Activated naive CD4-positive, alpha-beta T cell treated with anti-CD3 and anti-CD28 coated beads for 36 hours (primary cell): ENCODE results near the gene CLUH. TPM values are rescaled to one million over a fixed set of nuclear protein-coding genes. Genes with fewer than 3 reads are reported as not detected.

Experiments
- CTCF ChIA-PET: fragments of 350-600 bp; sonication (Branson Sonifier 250); formaldehyde crosslinking; loops from one replicate; lab custom pipeline; 2021; ENCODE audit warnings: antibody characterized with exemption; lab: Charles Lee
- DNase-seq: peaks from one replicate; pipeline ENCODE4 v3.0.0-alpha.2; 2020
- H3K27ac Mint-ChIP-seq: one replicate; pipeline ENCODE4 v1.8.0; 2021; ENCODE audit warnings: mild to moderate bottlenecking, mixed read lengths
- H3K27me3 Mint-ChIP-seq: one replicate; pipeline ENCODE4 v1.8.0; 2021; ENCODE audit warnings: low read depth, mixed read lengths
- H3K36me3 Mint-ChIP-seq: one replicate; pipeline ENCODE4 v1.8.0; 2021; ENCODE audit warnings: low read depth, mixed read lengths
- H3K4me1 Mint-ChIP-seq: one replicate; pipeline ENCODE4 v1.8.0; 2021; ENCODE audit warnings: low read depth, mixed read lengths
- H3K4me3 Mint-ChIP-seq: one replicate; pipeline ENCODE4 v1.8.0; 2021; ENCODE audit warnings: mild to moderate bottlenecking, moderate library complexity, mixed read lengths
- H3K9me3 Mint-ChIP-seq: one replicate; pipeline ENCODE4 v1.8.0; 2021; ENCODE audit warnings: mixed read lengths
- intact Hi-C: fragments of 100-400 bp; cut with micrococcal nuclease; formaldehyde crosslinking; loops from one replicate; pipeline ENCODE4 v1.15.1; 2023
- total RNA-seq, 2 experiments: library from RNA; stranded (reverse); gene quantifications; one replicate each; pipeline ENCODE4 v1.2.3, GENCODE V29; 2021

CLUH gene
- total RNA-seq, 2 experiments from 2014 or later, result 72.7 to 81.4 TPM

DNA sequence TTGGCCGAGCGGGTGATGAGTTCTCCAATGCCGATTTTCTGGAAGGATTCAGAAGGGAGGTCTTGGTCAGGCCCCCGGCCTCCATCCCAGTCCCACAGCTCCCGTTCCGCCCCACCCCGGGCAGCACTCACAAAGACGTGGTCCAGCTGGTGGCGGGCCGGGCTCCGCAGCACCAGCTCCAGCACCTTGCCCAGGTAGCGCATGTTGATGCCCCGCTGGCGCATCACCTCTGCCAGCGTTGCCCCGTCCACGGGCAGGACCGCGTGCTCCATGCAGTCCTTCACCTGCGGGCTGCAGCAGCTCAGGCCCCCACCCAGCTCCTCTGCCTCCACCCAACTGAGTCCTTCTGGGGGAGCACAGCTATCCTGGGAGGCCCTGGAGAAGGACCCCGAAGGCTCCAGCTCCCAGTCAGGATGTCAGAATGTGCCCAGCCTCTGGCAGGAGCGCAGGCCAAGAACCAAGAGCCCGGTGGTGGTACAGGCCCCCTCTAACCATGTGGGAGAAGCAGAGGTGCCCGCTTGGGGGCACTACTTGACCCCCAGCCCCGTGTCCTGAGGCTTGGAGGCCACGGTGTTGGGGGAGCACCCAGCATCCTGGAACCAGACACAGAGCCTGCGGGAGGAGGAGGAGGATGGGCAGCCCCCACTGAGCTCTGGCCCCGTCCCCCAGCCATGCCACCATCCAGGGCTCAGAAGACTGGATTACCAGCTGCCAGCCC, 16.2 kb downstream of the CLUH start:
- DNase-seq, result peak; percentile 2
- H3K9me3 Mint-ChIP-seq, result no peaks in the 10 kb centered on the region
- H3K36me3 Mint-ChIP-seq, result peaks cover 13% of the 10 kb centered on the region
- CTCF ChIA-PET, result no interaction called here
- H3K27ac Mint-ChIP-seq, result no peak overlapping the region
- intact Hi-C loops, result no loop called here
- H3K4me3 Mint-ChIP-seq, result no peak overlapping the region
- H3K4me1 Mint-ChIP-seq, result no peaks in the 10 kb centered on the region
- no peaks in the 10 kb centered on the region for H3K27me3 Mint-ChIP-seq

DNA sequence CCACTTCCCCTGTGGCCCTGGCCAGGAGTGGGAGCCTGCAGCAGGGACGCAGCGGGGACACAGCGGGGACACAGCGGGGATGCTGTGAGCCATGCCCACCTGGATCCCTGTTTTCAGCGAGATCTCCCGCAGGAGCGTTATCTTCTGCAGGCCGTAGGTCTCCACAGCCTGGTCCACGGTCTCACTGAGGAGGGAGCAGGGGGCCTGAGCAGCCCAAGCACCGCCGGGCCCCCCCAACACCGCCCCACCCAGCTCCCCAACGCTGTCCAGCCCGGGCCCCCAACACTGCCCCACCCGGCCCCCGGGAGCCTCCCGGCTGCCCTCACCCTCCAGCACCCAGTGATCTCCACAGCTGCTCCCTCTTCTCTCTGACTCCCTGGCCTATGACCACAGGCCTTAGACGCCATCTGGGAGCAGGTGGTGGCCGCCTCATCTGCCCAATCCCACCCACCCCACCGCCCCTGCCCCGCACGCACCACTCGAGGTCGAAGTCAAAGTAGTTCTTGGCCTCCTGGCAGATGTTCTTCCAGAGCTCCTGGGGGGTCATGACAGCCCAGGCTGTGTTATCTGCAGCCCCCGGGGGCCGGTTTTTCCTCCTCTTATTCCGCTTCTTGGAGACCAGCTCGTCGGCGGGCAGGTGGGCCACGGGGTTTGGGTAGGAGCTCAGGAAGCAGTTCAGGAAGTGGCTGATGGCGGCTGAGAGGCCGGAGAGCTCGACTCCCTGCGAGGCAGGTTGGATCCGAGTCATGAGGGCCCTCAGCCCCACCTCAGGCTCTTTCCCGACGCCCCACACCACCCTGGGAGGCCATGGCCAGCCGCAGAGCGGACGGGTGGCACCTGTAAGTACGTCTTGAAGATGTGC, 17.0 kb downstream of the CLUH start:
- Mint-ChIP-seq H3K9me3 (no peaks in the 10 kb centered on the region), H3K27me3 (no peaks in the 10 kb centered on the region), H3K36me3 (peaks cover 8% of the 10 kb centered on the region), H3K27ac (no peak overlapping the region), H3K4me3 (no peak overlapping the region), H3K4me1 (no peaks in the 10 kb centered on the region)
- DNase-seq, result peak; percentile 2
- intact Hi-C loops, result no loop called here
- CTCF ChIA-PET, result no interaction called here

- Mint-ChIP-seq H3K4me3 (no peak overlapping the region), H3K36me3 (peaks cover 10% of the 10 kb centered on the region), H3K4me1 (peaks cover 3% of the 10 kb centered on the region), H3K27me3 (no peaks in the 10 kb centered on the region), H3K9me3 (no peaks in the 10 kb centered on the region), H3K27ac (no peak overlapping the region)
- peak; percentile 3 for DNase-seq
- CTCF ChIA-PET, result no interaction called here
- intact Hi-C loops, result no loop called here
Observed at GRCh38 chr17:2693561-2694380, 17.8 kb downstream of the CLUH start.

GRCh38 chr17:2692781-2693135, 18.8 kb downstream of the CLUH start:
- DNase-seq, result peak; percentile 3
- no peak overlapping the region for H3K4me3 Mint-ChIP-seq

DNA sequence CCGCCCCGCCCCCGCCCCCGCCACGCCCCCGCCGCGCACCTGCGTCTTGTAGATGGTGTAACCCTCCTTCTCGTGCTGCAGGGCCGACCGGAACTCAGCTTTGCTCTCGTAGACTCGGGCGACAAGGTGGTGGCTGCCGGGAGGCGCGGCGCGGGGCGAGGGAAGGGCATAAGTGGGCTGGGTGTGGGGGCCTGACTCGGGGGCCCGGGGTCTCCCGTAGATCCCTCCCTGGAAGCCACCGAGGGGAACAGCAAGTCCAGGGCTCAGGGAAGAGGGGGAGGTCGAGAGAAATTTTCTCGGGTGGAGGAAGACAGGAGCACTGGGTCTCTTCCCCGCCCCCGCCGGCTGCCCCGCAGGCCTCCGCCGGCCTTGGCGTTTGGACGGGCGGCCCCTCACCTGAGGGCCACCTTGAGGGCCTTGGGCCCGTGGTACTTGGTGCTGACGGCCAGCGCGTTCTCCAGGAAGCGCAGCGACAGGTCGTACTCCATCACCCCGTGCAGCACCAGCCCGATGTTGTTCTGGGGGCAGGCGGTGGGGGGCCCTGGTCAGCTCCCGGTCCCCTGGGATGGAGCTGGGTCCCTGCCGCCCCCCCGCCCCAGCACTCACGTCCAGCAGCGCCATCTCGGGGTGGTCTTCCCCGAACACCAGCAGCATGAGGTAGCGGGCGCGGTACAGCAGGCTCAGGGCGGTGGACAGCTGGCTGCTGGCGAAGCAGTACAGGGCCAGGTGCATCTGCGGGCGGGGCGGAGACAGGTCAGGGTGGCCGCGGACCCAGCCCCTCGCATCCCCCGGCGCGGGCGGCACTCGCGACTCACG, 19.4 kb downstream of the CLUH start:
- DNase-seq, result peak; percentile 1
- Mint-ChIP-seq H3K36me3 (peaks cover 14% of the 10 kb centered on the region), H3K4me3 (no peak overlapping the region), H3K27ac (no peak overlapping the region), H3K9me3 (no peaks in the 10 kb centered on the region), H3K27me3 (no peaks in the 10 kb centered on the region), H3K4me1 (peaks cover 3% of the 10 kb centered on the region)
- CTCF ChIA-PET, result no interaction called here
- intact Hi-C loops, result no loop called here

More at GRCh38 chr17:2692781-2693135, 18.8 kb downstream of the CLUH start:
- intact Hi-C loops, result no loop called here
- Mint-ChIP-seq H3K36me3 (peaks cover 14% of the 10 kb centered on the region), H3K4me1 (peaks cover 3% of the 10 kb centered on the region), H3K9me3 (no peaks in the 10 kb centered on the region), H3K27me3 (no peaks in the 10 kb centered on the region), H3K27ac (no peak overlapping the region)
- CTCF ChIA-PET, result no interaction called here

DNA sequence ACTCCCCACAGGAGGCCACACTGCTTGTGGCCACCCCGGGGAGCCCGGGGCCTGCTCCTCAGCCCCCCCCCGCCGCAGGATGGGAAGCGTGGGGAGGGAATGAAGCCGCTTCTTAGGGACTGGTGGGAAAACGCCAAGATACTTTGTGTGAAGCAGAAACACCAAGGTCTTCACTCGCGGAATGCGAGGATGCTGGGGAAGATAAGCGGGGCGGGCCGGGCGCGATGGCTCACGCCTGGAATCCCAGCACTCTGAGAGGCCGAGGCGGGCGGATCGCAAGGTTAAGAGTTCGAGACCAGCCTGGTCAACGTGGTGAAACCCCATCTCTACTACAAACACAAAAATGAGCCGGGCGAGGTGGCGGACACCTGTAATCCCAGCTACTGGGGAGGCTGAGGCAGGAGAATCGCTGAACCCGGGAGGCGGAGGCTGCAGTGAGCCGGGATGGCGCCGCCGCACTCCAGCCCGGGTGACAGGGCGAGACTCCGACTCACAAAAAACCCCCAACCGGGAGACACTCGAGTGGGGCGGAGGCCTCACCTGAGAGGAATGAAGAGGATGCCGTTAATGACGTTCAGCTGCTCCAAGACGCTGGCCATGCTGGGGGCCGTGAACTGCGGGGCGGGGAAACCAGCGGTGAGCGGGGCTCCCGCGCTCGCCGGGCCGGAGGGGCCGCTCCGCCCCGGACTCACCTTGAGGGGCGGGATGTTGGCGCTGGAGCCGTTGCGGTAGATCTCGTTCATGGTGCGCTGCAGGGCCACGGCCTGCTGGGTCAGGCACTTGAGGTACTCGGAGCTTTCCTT, 20.3 kb downstream of the CLUH start:
- Mint-ChIP-seq H3K4me3 (no peak overlapping the region), H3K36me3 (peaks cover 14% of the 10 kb centered on the region), H3K27me3 (no peaks in the 10 kb centered on the region), H3K27ac (no peak overlapping the region), H3K9me3 (no peaks in the 10 kb centered on the region), H3K4me1 (peaks cover 3% of the 10 kb centered on the region)
- intact Hi-C loops, result no loop called here
- CTCF ChIA-PET, result no interaction called here
- peak; percentile 2 for DNase-seq

GRCh38 chr17:2690165-2691068, 21.1 kb downstream of the CLUH start:
- no peaks in the 10 kb centered on the region for H3K27me3 Mint-ChIP-seq
- DNase-seq, result no peak
- peaks cover 14% of the 10 kb centered on the region for H3K36me3 Mint-ChIP-seq
- no peaks in the 10 kb centered on the region for H3K9me3 Mint-ChIP-seq
- no peak overlapping the region for H3K4me3 Mint-ChIP-seq
- intact Hi-C loops, result no loop called here
- no peak overlapping the region for H3K27ac Mint-ChIP-seq
- peaks cover 3% of the 10 kb centered on the region for H3K4me1 Mint-ChIP-seq
- CTCF ChIA-PET, result no interaction called here

- Mint-ChIP-seq H3K36me3 (peaks cover 14% of the 10 kb centered on the region), H3K9me3 (no peaks in the 10 kb centered on the region), H3K27me3 (no peaks in the 10 kb centered on the region), H3K4me1 (peaks cover 3% of the 10 kb centered on the region), H3K4me3 (no peak overlapping the region), H3K27ac (no peak overlapping the region)
- DNase-seq, result no peak
- CTCF ChIA-PET, result interaction anchor here (1.9 kb wide), 1 partner anchor 15 kb away, joined by 6 read pairs; no protein-coding TSS in a partner anchor
- intact Hi-C loops, result no loop called here
Observed at GRCh38 chr17:2689411-2690164, 22.0 kb downstream of the CLUH start.

DNA sequence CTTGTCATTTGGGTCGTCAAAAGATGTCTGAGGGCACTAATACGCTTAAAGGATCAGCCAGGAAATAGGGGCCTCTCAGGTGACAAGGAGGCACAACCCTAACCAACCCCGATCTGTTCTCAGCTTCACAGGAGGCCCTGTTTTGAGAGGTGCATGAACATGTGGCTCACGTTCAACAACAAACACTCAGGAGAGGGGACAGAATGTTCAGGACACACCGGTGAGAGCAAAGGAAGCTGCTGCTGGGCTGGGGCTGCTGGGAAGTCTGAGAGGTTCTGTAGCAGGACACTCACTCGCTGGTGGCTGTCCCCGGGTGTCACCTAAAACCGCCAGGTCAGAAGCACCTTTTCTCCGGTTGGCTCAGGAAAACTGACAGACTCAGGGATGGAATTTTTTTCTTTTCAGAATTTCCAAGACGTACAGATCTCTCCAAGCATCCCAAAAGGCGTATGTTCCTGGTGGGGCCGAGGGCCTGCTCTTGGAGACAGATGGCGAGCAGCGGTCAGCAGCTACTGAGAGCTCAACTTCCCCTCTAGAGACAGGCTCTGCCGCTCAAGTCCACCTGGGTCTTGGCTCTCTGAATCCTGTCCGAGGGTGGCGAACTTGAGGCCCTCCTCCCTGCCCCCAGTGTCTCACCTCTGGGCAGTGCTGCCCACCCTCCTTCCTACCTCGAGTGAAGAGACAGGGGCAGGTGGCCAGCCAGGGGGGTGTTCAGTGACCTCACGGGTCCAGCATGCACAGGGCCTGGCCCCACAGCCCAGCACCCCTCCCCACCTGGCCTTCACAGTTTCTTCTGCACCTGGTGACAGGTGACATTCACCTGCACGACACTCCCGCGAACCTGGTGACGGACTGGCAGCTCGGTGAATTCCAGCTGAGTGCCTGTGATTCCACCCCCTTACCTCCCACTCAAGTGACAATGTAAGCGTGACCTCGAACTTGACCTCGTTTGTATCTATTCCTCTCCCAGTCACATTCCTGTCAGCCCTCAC, 22.9 kb downstream of the CLUH start:
- Mint-ChIP-seq H3K27me3 (no peaks in the 10 kb centered on the region), H3K4me1 (peaks cover 3% of the 10 kb centered on the region), H3K4me3 (no peak overlapping the region), H3K27ac (no peak overlapping the region), H3K9me3 (no peaks in the 10 kb centered on the region), H3K36me3 (peaks cover 12% of the 10 kb centered on the region)
- intact Hi-C loops, result no loop called here
- CTCF ChIA-PET, result interaction anchor here (0.7 to 1.9 kb wide), 2 partner anchors 14 to 1049 kb away, joined by 3 to 6 read pairs; no protein-coding TSS in a partner anchor
- no peak for DNase-seq
